Mesenchymal stem cell (in vitro differentiated cells and primary cell): ENCODE results near the gene TCEAL3. TPM values are rescaled to one million over a fixed set of nuclear protein-coding genes. Genes with fewer than 3 reads are reported as not detected.

Source experiments
- DNase-seq: peaks from one replicate; pipeline ENCODE4 v3.0.0-alpha.2; 2013
- H2AFZ ChIP-seq: one replicate; pipeline ENCODE4 v1.6.1; 2013; ENCODE audit warnings: low read depth, mild to moderate bottlenecking, control low read depth, inconsistent platforms, low read length, moderate library complexity
- H2AK5ac ChIP-seq: 2 replicates; pipeline ENCODE4 v1.6.1; 2013; ENCODE audit warnings: low read length, moderate library complexity, mild to moderate bottlenecking, inconsistent platforms; ENCODE audit not compliant: severe bottlenecking
- H2BK120ac ChIP-seq: one replicate; pipeline ENCODE4 v1.6.1; 2013; ENCODE audit warnings: low read depth, mild to moderate bottlenecking, inconsistent platforms, low read length, moderate library complexity
- H2BK12ac ChIP-seq, 2 experiments: one replicate each; pipeline ENCODE4 v1.6.1; 2013; ENCODE audit warnings: inconsistent platforms in 2 of 2, low read length in 2 of 2, mild to moderate bottlenecking in 2 of 2, moderate library complexity in 2 of 2, control low read depth in 1 of 2
- H2BK15ac ChIP-seq: one replicate; pipeline ENCODE4 v1.6.1; 2013; ENCODE audit warnings: mild to moderate bottlenecking, low read depth, inconsistent platforms; ENCODE audit not compliant: poor library complexity, severe bottlenecking
- H2BK5ac ChIP-seq: 2 replicates; pipeline ENCODE4 v1.6.1; 2013; ENCODE audit warnings: low read depth, mild to moderate bottlenecking, low read length, control low read depth, inconsistent platforms; ENCODE audit not compliant: poor library complexity, severe bottlenecking
- H3K14ac ChIP-seq, 2 experiments: one replicate each; pipeline ENCODE4 v1.6.1; 2013; ENCODE audit warnings: inconsistent platforms in 2 of 2, low read length in 2 of 2, control low read depth in 1 of 2, mild to moderate bottlenecking in 1 of 2, moderate library complexity in 1 of 2
- H3K18ac ChIP-seq, 2 experiments: one replicate each; pipeline ENCODE4 v1.6.1; 2013; ENCODE audit warnings: inconsistent platforms in 2 of 2, low read length in 2 of 2, control low read depth in 1 of 2, low read depth in 1 of 2, mild to moderate bottlenecking in 1 of 2
- H3K23ac ChIP-seq, 2 experiments: one replicate each; pipeline ENCODE4 v1.6.1; 2013; ENCODE audit warnings: inconsistent platforms in 2 of 2, low read length in 2 of 2, mild to moderate bottlenecking in 2 of 2, moderate library complexity in 2 of 2, control low read depth in 1 of 2
- H3K27ac ChIP-seq: 2 replicates; pipeline ENCODE4 v1.5.1; 2013; ENCODE audit warnings: mild to moderate bottlenecking, moderate library complexity, low read length, control low read depth, inconsistent platforms; ENCODE audit not compliant: poor library complexity, severe bottlenecking
- H3K27me3 ChIP-seq, 2 experiments: 2 replicates each; pipeline versions ENCODE4 v1.6.1 to v1.7.0; 2013; ENCODE audit warnings: low read length in 2 of 2, mild to moderate bottlenecking in 2 of 2, moderate library complexity in 2 of 2, control low read depth in 1 of 2, inconsistent platforms in 1 of 2; ENCODE audit not compliant: control insufficient read depth in 1 of 2, insufficient read depth in 1 of 2
- H3K36me3 ChIP-seq, 2 experiments: 2 replicates each; pipeline versions ENCODE4 v1.6.1 to v1.7.0; 2013; ENCODE audit warnings: low read length in 2 of 2, control low read depth in 1 of 2, inconsistent platforms in 1 of 2, low read depth in 1 of 2, mild to moderate bottlenecking in 1 of 2; ENCODE audit not compliant: insufficient read depth in 2 of 2, control insufficient read depth in 1 of 2
- H3K4ac ChIP-seq, 2 experiments: one replicate each; pipeline ENCODE4 v1.6.1; 2013; ENCODE audit warnings: inconsistent platforms in 2 of 2, low read length in 2 of 2, mild to moderate bottlenecking in 2 of 2, moderate library complexity in 2 of 2, control low read depth in 1 of 2, low read depth in 1 of 2
- H3K4me1 ChIP-seq: 2 replicates; pipeline ENCODE4 v1.6.1; 2013; ENCODE audit warnings: low read depth, low read length, control low read depth; ENCODE audit not compliant: control insufficient read depth, insufficient read depth
- H3K4me2 ChIP-seq: 2 replicates; pipeline ENCODE4 v1.6.1; 2013; ENCODE audit warnings: low read length, mild to moderate bottlenecking, inconsistent platforms; ENCODE audit not compliant: poor library complexity, severe bottlenecking
- H3K4me3 ChIP-seq, 2 experiments: 2 replicates each; pipeline versions ENCODE4 v1.5.1 to v1.7.0; 2013; ENCODE audit warnings: low read length in 2 of 2, mild to moderate bottlenecking in 2 of 2, control low read depth in 1 of 2, low read depth in 1 of 2; ENCODE audit not compliant: insufficient read depth in 1 of 2
- H3K79me1 ChIP-seq: replicated peaks from 2 replicates; pipeline ENCODE4 v1.6.1; 2013; ENCODE audit warnings: mild to moderate bottlenecking, control low read depth, low read length, inconsistent platforms; ENCODE audit not compliant: poor library complexity, severe bottlenecking
- H3K9ac ChIP-seq: 2 replicates; pipeline ENCODE4 v1.7.0; 2013; ENCODE audit warnings: mild to moderate bottlenecking, low read length, moderate library complexity
- H3K9me3 ChIP-seq: 2 replicates; pipeline ENCODE4 v1.7.0; 2013; ENCODE audit warnings: mild to moderate bottlenecking, low read length; ENCODE audit not compliant: control insufficient read depth
- H4K8ac ChIP-seq: one replicate; pipeline ENCODE4 v1.6.1; 2013; ENCODE audit warnings: inconsistent platforms, mild to moderate bottlenecking, low read length, moderate library complexity
- H4K91ac ChIP-seq: one replicate; pipeline ENCODE4 v1.6.1; 2013; ENCODE audit warnings: mild to moderate bottlenecking, low read length, inconsistent platforms
- WGBS: methylation state at CpG from one replicate; pipeline ENCODE4 v1.1.7; 2013; ENCODE audit warnings: mixed read lengths; 5-methylcytosine and 5-hydroxymethylcytosine counted together
- polyA plus RNA-seq, 2 experiments: library from polyadenylated mRNA; stranded (reverse); fragments of 200-250 nt; gene quantifications; one replicate each; pipeline ENCODE4 v1.2.3, GENCODE V29; 2013

Gene TCEAL3, protein sequence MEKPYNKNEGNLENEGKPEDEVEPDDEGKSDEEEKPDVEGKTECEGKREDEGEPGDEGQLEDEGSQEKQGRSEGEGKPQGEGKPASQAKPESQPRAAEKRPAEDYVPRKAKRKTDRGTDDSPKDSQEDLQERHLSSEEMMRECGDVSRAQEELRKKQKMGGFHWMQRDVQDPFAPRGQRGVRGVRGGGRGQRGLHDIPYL
- 52.4 TPM for polyA plus RNA-seq (2013, experiment 1 of 2)
- 55.2 TPM for polyA plus RNA-seq (2013, experiment 2 of 2)

DNA sequence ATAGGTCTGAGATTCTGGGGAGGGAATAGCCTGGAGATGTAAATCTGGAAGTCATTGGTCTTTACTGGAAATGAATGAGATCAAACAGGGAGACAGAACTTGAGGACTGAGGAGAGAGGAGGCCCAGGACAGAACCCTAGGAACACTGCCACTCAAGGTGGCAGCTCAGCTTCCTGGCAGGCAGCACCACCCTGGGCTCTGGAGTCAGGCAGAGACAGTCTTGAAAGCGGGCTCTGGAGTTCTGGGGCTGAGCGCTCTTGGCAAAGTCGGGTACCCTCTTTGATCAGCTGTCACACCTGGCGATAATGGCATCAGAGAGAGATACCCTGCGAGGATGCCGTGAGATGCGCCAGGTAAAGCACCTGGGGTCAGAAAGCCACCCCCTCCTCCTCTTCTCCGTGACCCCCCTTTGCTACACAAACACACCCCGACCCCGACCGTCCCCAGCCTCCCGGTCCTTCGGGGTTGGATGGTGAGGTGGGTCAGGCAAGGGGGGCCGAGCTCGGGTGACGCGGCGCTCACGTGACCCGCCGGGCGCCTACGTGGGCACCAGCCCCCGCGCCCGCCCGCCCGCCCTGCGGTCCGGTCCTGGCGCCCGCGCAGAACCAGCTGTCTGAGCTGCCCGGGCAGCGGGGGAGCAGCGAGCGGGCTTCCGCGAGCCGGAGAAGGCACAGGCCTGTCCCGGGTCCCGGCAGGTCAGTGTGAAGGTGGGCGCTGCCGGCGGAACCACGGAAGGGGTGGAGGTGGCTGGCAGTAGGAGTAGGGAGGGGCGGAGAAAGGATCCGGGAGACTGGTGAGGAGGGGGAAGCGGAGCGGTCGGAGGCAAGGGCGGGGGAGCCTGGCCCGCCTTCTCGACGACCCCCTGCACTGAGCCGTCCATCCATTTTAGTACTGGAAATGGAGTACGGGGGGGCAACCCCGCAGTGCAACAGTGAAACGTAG, at the start of gene TCEAL3:
Gene TCEAL3 (plus strand): TSS at position 600 of the 942 bp plus-strand sequence. CDS start 1,102 bp downstream, outside the sequence.
- Histone ChIP-seq H3K36me3 (peaks cover 2 to 9% of the 10 kb centered on the region in 2 experiments), H4K91ac (peak within 1 kb of the TSS; percentile 27), H3K4me3 (peak within 1 kb of the TSS; percentile 76 to 83), H4K8ac (peak within 1 kb of the TSS; percentile 82), H3K79me1 (peaks cover 6% of the 10 kb centered on the region), H3K14ac (peak within 1 kb of the TSS in 1 of 2 experiments; percentile 81), H3K4me1 (peaks cover 4% of the 10 kb centered on the region), H3K9ac (peak within 1 kb of the TSS; percentile 94), H3K4me2 (peak within 1 kb of the TSS; percentile 82), H2AFZ (peak within 1 kb of the TSS; percentile 14), H2BK12ac (no peak within 1 kb of the TSS), H3K18ac (peak within 1 kb of the TSS; percentile 88 to 91), H3K4ac (peak within 1 kb of the TSS in 1 of 2 experiments; percentile 73), H2BK5ac (peak within 1 kb of the TSS; percentile 44), H3K27me3 (peaks cover 0 to 19% of the 10 kb centered on the region in 2 experiments), H2BK120ac (no peak within 1 kb of the TSS), H3K23ac (no peak within 1 kb of the TSS), H3K9me3 (no peaks in the 10 kb centered on the region), H3K27ac (no peak within 1 kb of the TSS), H2AK5ac (peak within 1 kb of the TSS; percentile 80), H2BK15ac (no peak within 1 kb of the TSS)
- WGBS = 2% methylated on average over 12 of the region's 59 CpGs
- peak; percentile 53 for DNase-seq

DNA sequence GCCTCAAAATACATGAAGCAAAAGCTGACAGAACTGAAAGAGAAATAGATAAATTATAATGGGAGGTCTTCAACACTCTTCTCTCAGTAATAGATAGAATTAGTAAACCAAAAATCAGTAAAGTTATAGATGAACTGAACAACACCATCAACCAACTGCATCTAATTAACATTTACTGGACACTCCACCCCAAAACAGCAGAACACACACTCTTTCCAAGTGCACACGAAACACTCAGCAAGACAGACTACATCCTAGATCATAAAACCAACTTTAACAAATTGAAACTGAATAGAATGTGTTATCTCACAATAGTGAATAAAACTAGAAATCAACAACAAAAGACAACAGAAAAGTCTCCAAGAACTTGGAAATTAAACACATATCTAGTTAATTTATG, 47.5 kb upstream of the TCEAL3 start:
- no peaks in the 10 kb centered on the region for H3K36me3 ChIP-seq
- H2BK120ac ChIP-seq = no peak overlapping the region

DNA sequence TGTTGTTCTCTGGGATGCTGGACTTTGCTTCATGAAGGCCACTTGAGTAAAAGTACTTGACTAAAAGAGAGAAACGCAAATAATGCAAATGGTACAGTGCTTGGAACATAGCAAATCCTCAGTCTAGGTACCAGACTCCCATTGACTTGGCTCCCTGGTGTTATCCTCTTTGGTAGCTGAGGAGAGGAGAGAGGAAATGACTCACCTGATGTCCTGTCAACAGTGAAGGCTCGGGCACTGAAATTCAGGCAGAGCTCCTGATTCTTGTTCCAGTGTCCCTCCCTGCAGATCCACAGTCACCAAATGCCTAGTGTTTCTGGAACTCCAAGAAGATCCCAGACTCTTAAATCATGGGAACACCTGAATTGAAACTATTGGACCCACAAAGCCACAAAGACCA, 45.0 kb upstream of the TCEAL3 start:
- H3K27ac ChIP-seq = no peak overlapping the region
- no peak for DNase-seq
- H2BK5ac ChIP-seq = no peak overlapping the region
- no peak overlapping the region for H3K4me3 ChIP-seq
- no peak overlapping the region for H4K91ac ChIP-seq
- no peak overlapping the region for H2BK120ac ChIP-seq
- peaks cover 0 to 6% of the 10 kb centered on the region in 2 experiments for H3K27me3 ChIP-seq
- H3K18ac ChIP-seq = no peak overlapping the region
- no peak overlapping the region for H4K8ac ChIP-seq
- H3K4me2 ChIP-seq = no peak overlapping the region
- H3K9me3 ChIP-seq = no peaks in the 10 kb centered on the region
- H2BK12ac ChIP-seq = no peak overlapping the region
- no peak overlapping the region for H3K14ac ChIP-seq
- H3K36me3 ChIP-seq = no peaks in the 10 kb centered on the region
- H3K4me1 ChIP-seq = no peaks in the 10 kb centered on the region
- H2AK5ac ChIP-seq = no peak overlapping the region
- H3K23ac ChIP-seq = no peak overlapping the region
- H3K4ac ChIP-seq = no peak overlapping the region
- H3K9ac ChIP-seq = no peak overlapping the region
- 18% methylated on average over 2 of the region's 2 CpGs for WGBS
- no peaks in the 10 kb centered on the region for H3K79me1 ChIP-seq
- H2BK15ac ChIP-seq = no peak overlapping the region
- no peak overlapping the region for H2AFZ ChIP-seq

More for the DNA sequence above, 47.5 kb upstream of the TCEAL3 start:
- Histone ChIP-seq H3K14ac (no peak overlapping the region), H3K4ac (no peak overlapping the region), H3K27ac (no peak overlapping the region), H2BK5ac (no peak overlapping the region), H2BK12ac (no peak overlapping the region), H3K79me1 (no peaks in the 10 kb centered on the region), H4K91ac (no peak overlapping the region), H2BK15ac (no peak overlapping the region), H3K9me3 (no peaks in the 10 kb centered on the region), H3K27me3 (peaks cover 0 to 9% of the 10 kb centered on the region in 2 experiments), H3K4me2 (no peak overlapping the region), H3K4me3 (no peak overlapping the region), H3K23ac (no peak overlapping the region), H3K18ac (no peak overlapping the region), H4K8ac (no peak overlapping the region), H2AK5ac (no peak overlapping the region), H3K9ac (no peak overlapping the region), H2AFZ (no peak overlapping the region), H3K4me1 (no peaks in the 10 kb centered on the region)
- no peak for DNase-seq
- no CpG with 5 or more reads among the region's 1 CpG for WGBS

DNA sequence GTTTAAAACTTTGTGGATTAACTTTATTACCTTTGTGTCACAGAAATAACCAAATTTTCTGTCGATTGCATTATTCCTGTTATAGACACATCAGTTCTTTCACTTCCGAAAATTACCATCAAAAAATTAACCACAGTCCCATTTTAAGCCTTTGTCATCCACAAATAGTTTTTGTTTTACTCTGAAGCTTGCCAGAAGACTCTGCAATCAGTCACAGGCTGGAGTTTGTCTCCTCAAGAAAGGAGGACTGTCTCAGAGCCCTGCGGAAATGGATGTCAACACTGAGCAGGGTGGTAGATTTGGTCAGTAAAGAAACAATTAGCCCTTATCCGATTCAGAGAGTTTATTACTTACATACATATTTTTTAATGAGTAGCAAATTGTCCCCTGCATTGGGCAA, 42.6 kb upstream of the TCEAL3 start:
- peaks cover 0 to 10% of the 10 kb centered on the region in 2 experiments for H3K27me3 ChIP-seq
- WGBS = 100% methylated on average over 1 of the region's 4 CpGs

More for the DNA sequence above, 42.6 kb upstream of the TCEAL3 start:
- Histone ChIP-seq H3K4me2 (no peak overlapping the region), H3K36me3 (no peaks in the 10 kb centered on the region), H3K18ac (no peak overlapping the region), H3K27ac (no peak overlapping the region), H4K8ac (no peak overlapping the region), H3K79me1 (no peaks in the 10 kb centered on the region), H3K9me3 (no peaks in the 10 kb centered on the region), H2BK12ac (no peak overlapping the region), H2AFZ (no peak overlapping the region), H2BK120ac (no peak overlapping the region), H3K9ac (no peak overlapping the region), H3K4ac (no peak overlapping the region), H3K14ac (no peak overlapping the region), H2BK5ac (no peak overlapping the region), H4K91ac (no peak overlapping the region), H2BK15ac (no peak overlapping the region), H3K4me3 (no peak overlapping the region), H3K4me1 (no peaks in the 10 kb centered on the region), H2AK5ac (no peak overlapping the region), H3K23ac (no peak overlapping the region)
- DNase-seq = no peak
